ENCODE data around the gene ALAD. TPM values are rescaled to one million over a fixed set of nuclear protein-coding genes. Genes with fewer than 3 reads are reported as not detected.

The ALAD gene
- total and polyA plus RNA-seq, 2 of the 13 experiments (the other 11 are each of a cell fraction or from before 2014, with no cell fraction given), result 21.8 to 30.1 TPM

DNA sequence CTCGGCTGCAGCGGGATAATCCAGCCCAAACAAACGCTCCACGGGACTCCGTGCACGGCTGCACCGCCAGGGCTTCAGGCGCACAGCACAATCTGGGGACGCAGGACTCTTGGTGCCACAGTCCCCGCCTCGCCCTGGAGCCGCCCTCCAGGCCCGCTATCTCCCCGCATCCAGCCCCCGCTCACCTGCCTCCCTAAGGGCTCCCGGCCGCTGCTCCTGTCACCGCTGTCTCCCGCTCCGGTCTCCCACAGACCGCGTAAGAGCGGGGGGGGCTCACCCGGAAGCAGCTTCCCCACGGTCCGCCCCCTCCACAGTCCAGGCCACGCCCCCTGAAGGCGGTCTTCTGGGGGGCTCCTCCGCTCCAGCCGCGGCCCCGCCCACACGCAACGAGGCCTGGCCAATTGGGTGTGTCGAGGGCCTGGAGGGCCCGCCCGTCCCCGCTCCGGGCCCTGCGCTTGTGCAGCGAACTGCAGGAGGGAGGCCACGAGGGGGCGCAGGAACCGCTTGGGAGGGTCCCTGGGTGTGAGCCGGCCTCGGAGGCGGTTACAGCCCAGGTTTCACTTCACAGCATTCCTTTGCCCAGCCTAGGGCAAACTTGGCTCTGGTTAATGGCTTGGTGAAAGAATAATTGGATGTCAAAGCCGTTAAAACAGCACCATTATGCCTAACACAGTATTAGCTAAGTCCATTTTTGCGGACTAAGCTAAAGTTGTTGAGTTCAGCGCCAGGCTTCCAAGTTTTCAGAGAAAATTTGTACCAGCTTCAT is at the start of gene ALAD (continued):
- peak; percentile 68 for TF ChIP-seq KAT8 (CRISPR knock-in tag; IDR thresholded peaks at IDR 0.05)
- TF ChIP-seq NFATC3 (CRISPR knock-in tag; IDR thresholded peaks at IDR 0.05), result no peak
- TF ChIP-seq ZNF484 (CRISPR knock-in tag; IDR thresholded peaks at IDR 0.05; ENCODE audit: borderline replicate concordance, low read depth), result no peak
- TF ChIP-seq ZNF232 (CRISPR knock-in tag; IDR thresholded peaks at IDR 0.05; ENCODE audit: borderline replicate concordance), result peak; percentile 66; the same call in 1 of the 2 replicates
- TF ChIP-seq, protein P1, sequence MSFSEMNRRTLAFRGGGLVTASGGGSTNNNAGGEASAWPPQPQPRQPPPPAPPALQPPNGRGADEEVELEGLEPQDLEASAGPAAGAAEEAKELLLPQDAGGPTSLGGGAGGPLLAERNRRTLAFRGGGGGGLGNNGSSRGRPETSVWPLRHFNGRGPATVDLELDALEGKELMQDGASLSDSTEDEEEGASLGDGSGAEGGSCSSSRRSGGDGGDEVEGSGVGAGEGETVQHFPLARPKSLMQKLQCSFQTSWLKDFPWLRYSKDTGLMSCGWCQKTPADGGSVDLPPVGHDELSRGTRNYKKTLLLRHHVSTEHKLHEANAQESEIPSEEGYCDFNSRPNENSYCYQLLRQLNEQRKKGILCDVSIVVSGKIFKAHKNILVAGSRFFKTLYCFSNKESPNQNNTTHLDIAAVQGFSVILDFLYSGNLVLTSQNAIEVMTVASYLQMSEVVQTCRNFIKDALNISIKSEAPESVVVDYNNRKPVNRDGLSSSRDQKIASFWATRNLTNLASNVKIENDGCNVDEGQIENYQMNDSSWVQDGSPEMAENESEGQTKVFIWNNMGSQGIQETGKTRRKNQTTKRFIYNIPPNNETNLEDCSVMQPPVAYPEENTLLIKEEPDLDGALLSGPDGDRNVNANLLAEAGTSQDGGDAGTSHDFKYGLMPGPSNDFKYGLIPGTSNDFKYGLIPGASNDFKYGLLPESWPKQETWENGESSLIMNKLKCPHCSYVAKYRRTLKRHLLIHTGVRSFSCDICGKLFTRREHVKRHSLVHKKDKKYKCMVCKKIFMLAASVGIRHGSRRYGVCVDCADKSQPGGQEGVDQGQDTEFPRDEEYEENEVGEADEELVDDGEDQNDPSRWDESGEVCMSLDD (CRISPR knock-in tag; IDR thresholded peaks at IDR 0.05; ENCODE audit: borderline replicate concordance), result 0 out of 2 replicates have a peak, but pooled peaks have one; percentile 53
- TF ChIP-seq TEAD2 (CRISPR knock-in tag; IDR thresholded peaks at IDR 0.05), result no peak
- TF ChIP-seq NCOR1 (IDR thresholded peaks at IDR 0.05; ENCODE audit: borderline replicate concordance, low read length), result no peak; the same call in 1 of the 2 replicates
- TF ChIP-seq ZNF572 (CRISPR knock-in tag; IDR thresholded peaks at IDR 0.05), result no peak
- TF ChIP-seq ZNF768 (CRISPR knock-in tag; IDR thresholded peaks at IDR 0.05), result peak; percentile 30; the same call in 1 of the 2 replicates
- peak; percentile 59; the same call in 1 of the 2 replicates for TF ChIP-seq ZNF670 (CRISPR knock-in tag; IDR thresholded peaks at IDR 0.05; ENCODE audit: borderline replicate concordance)
- no peak for TF ChIP-seq CENPT (CRISPR knock-in tag; IDR thresholded peaks at IDR 0.05; ENCODE audit: low read depth)
- 0 out of 2 replicates have a peak, but pooled peaks have one; percentile 60 for TF ChIP-seq ZNF569 (CRISPR knock-in tag; IDR thresholded peaks at IDR 0.05; ENCODE audit: borderline replicate concordance)
- no peak; the same call in 1 of the 2 replicates for TF ChIP-seq SP5 (CRISPR knock-in tag; IDR thresholded peaks at IDR 0.05; ENCODE audit: borderline replicate concordance, low read depth)
- TF ChIP-seq HOXA7 (CRISPR knock-in tag; IDR thresholded peaks at IDR 0.05), result no peak
- TF ChIP-seq, protein P2, sequence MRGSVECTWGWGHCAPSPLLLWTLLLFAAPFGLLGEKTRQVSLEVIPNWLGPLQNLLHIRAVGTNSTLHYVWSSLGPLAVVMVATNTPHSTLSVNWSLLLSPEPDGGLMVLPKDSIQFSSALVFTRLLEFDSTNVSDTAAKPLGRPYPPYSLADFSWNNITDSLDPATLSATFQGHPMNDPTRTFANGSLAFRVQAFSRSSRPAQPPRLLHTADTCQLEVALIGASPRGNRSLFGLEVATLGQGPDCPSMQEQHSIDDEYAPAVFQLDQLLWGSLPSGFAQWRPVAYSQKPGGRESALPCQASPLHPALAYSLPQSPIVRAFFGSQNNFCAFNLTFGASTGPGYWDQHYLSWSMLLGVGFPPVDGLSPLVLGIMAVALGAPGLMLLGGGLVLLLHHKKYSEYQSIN (CRISPR knock-in tag; IDR thresholded peaks at IDR 0.05; ENCODE audit: borderline replicate concordance), result no peak
- TF ChIP-seq GATAD2A (CRISPR knock-in tag; IDR thresholded peaks at IDR 0.05), result peak; percentile 80
- no peak for TF ChIP-seq ZNF343 (CRISPR knock-in tag; IDR thresholded peaks at IDR 0.05)
- TF ChIP-seq ZNF530 (CRISPR knock-in tag; IDR thresholded peaks at IDR 0.05; ENCODE audit: low read depth), result no peak
- no peak for TF ChIP-seq NFIB (CRISPR knock-in tag; IDR thresholded peaks at IDR 0.05; ENCODE audit: borderline replicate concordance)
- TF ChIP-seq ZNF207 (IDR thresholded peaks at IDR 0.05; ENCODE audit: borderline replicate concordance), result no peak
- TF ChIP-seq DMAP1 (CRISPR knock-in tag; IDR thresholded peaks at IDR 0.05), result peak; percentile 52; the same call in 1 of the 2 replicates
- TF ChIP-seq NAIF1 (CRISPR knock-in tag; IDR thresholded peaks at IDR 0.05; ENCODE audit: borderline replicate concordance), result no peak

Data from HepG2 (cell line).